ENCODE measurements around the gene MEGF11. TPM values are rescaled to one million over a fixed set of nuclear protein-coding genes. Genes with fewer than 3 reads are reported as not detected.

The MEGF11 gene
- total RNA-seq, 1 experiment from 2014 or later = 2.3 TPM

DNA sequence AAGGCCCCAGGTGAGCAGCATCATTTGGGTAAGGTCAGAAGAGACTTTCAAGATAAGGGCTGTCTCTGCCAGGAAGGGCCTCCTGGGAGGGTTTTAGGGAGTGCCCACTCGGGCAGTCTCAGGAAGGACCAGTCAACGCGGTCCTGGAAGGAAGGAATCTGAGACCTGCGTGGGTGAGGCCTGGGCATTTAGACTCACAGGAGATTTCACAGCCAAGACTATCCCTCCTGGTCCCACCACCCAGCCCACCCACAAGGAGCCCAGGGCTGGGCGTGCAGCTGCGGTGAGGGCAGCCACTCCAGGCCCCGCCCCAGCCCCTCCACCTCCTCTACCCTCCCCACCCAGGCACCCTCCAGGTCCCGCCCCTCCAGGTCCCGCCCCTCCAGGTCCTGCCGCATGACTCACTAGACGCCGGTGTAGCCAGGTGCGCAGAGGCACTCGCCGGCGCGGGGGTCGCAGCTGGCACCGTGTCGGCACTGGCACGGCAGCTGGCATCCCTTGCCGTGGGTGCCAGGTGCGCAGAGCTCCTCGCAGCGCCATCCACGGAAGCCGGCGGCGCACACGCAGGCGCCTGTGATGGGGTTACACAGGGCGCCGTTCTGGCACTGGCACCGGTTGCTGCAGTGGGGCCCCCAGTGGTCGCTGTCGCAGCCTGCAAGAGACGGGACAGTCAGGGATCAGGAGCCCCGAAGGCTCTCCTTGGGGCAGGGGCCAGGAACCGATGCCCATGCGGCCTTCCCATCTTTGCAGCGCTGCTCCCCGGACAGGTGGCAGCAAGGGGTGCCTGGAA, 271.5 kb downstream of the MEGF11 start:
- H3K27me3 ChIP-seq (ENCODE audit: insufficient read depth, low read length) = peaks cover 14% of the 10 kb centered on the region; the same call in 1 of the 2 replicates
- no peaks in the 10 kb centered on the region for H3K9me2 ChIP-seq (ENCODE audit: insufficient read depth)
- peak; percentile 92 for ATAC-seq
- CTCF ChIA-PET = interaction anchor here (0.6 to 1.4 kb wide), 3 partner anchors 27 to 170 kb away, joined by 3 to 5 read pairs (median 4); no protein-coding TSS in a partner anchor
- H3K4me3 ChIP-seq (replicated peaks in 1 of 2; ENCODE audit: low read depth in 1 of 2, low read length in 2 of 2) = peak overlapping the region; percentile 35 to 52
- H3K27ac ChIP-seq (ENCODE audit: low read depth, low read length) = no peak overlapping the region
- BruUV-seq (replicated peaks) = no TSS peak
- DNase-seq (ENCODE audit: low read depth, low spot score) = peak; percentile 15
- H2AFZ ChIP-seq (ENCODE audit: low read depth, low read length, poor library complexity, severe bottlenecking) = peak overlapping the region; percentile 29
- no peak overlapping the region for H3K9ac ChIP-seq (ENCODE audit: low read length)
- H3K36me3 ChIP-seq (ENCODE audit: control insufficient read depth in 1 of 2, insufficient read depth in 2 of 2, low read length in 2 of 2) = no peaks in the 10 kb centered on the region
- RAD21 ChIA-PET (ENCODE audit: low non-redundant PET in 1 of 2, low total read pairs in 2 of 2, uncharacterized antibody in 2 of 2, unreplicated experiment in 2 of 2) = interaction anchor here in 1 of 2 experiments (0.6 kb wide), 1 partner anchor 104 kb away, joined by 3 read pairs; no protein-coding TSS in a partner anchor
- intact Hi-C loops (cut with micrococcal nuclease) = loop anchor here (5.0 kb wide), 1 partner anchor 305 kb away; no protein-coding TSS in a partner anchor
- H3K4me2 ChIP-seq (ENCODE audit: low read length) = peak overlapping the region; percentile 82
- H4K20me1 ChIP-seq (ENCODE audit: insufficient read depth) = no peaks in the 10 kb centered on the region
- no peaks in the 10 kb centered on the region for H3K9me3 ChIP-seq (ENCODE audit: control insufficient read depth in 1 of 2, insufficient read depth in 1 of 2, low read depth in 1 of 2, low read length in 2 of 2)
- peaks cover 6 to 21% of the 10 kb centered on the region in 2 experiments for H3K4me1 ChIP-seq (ENCODE audit: control insufficient read depth in 1 of 2, insufficient read depth in 2 of 2, low read length in 2 of 2)
- POLR2A ChIA-PET = no interaction called here
- H3K79me2 ChIP-seq (ENCODE audit: insufficient read depth, low read length) = no peaks in the 10 kb centered on the region
- TF ChIP-seq, protein P1, sequence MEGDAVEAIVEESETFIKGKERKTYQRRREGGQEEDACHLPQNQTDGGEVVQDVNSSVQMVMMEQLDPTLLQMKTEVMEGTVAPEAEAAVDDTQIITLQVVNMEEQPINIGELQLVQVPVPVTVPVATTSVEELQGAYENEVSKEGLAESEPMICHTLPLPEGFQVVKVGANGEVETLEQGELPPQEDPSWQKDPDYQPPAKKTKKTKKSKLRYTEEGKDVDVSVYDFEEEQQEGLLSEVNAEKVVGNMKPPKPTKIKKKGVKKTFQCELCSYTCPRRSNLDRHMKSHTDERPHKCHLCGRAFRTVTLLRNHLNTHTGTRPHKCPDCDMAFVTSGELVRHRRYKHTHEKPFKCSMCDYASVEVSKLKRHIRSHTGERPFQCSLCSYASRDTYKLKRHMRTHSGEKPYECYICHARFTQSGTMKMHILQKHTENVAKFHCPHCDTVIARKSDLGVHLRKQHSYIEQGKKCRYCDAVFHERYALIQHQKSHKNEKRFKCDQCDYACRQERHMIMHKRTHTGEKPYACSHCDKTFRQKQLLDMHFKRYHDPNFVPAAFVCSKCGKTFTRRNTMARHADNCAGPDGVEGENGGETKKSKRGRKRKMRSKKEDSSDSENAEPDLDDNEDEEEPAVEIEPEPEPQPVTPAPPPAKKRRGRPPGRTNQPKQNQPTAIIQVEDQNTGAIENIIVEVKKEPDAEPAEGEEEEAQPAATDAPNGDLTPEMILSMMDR (IDR thresholded peaks at IDR 0.05 in 2 of 3, conservative IDR thresholded peaks at IDR 0.05 in 1 of 3; ENCODE audit: borderline replicate concordance in 1 of 3, insufficient read depth in 1 of 3, low read depth in 2 of 3, low read length in 2 of 3) = peak in 2 of 3 experiments; percentile 52 to 56; a peak in 4 of 6 replicates
- TF ChIP-seq ZFX (IDR thresholded peaks at IDR 0.05) (no peak), RAD21 (IDR thresholded peaks at IDR 0.05; ENCODE audit: low read depth) (0 out of 2 replicates have a peak, but pooled peaks have one; percentile 16), ZNF274 (IDR thresholded peaks at IDR 0.05; ENCODE audit: low read depth, low read length) (no peak), CBX3 (IDR thresholded peaks at IDR 0.05; ENCODE audit: low read depth) (no peak), EGR1 (IDR thresholded peaks at IDR 0.05; ENCODE audit: low read depth) (no peak), SP1 (IDR thresholded peaks at IDR 0.05; ENCODE audit: low read depth) (no peak), JUND (IDR thresholded peaks at IDR 0.05) (no peak), ELF1 (IDR thresholded peaks at IDR 0.05; ENCODE audit: borderline replicate concordance, low read depth) (no peak), EZH2 (IDR thresholded peaks at IDR 0.05) (no peak), EZH2phosphoT487 (IDR thresholded peaks at IDR 0.05; ENCODE audit: borderline replicate concordance) (no peak), YY1 (IDR thresholded peaks at IDR 0.05; ENCODE audit: extremely low read depth, insufficient replicate concordance, low read depth, low read length) (no peak), FOSL1 (IDR thresholded peaks at IDR 0.05; ENCODE audit: low read depth) (0 out of 2 replicates have a peak, but pooled peaks have one; percentile 31), ATF3 (IDR thresholded peaks at IDR 0.05) (no peak), POLR2AphosphoS5 (IDR thresholded peaks at IDR 0.05; ENCODE audit: low read depth, low read length) (peak; percentile 36; the same call in 1 of the 2 replicates), SRF (IDR thresholded peaks at IDR 0.05; ENCODE audit: low read depth) (no peak), CEBPB (IDR thresholded peaks at IDR 0.05; ENCODE audit: low read depth) (no peak), POLR2A (IDR thresholded peaks at IDR 0.05; ENCODE audit: borderline replicate concordance, extremely low read depth, insufficient read depth, insufficient read length) (no peak), TCF7L2 (IDR thresholded peaks at IDR 0.05; ENCODE audit: borderline replicate concordance, extremely low read depth, insufficient read depth, insufficient read length) (no peak), SIN3A (IDR thresholded peaks at IDR 0.05; ENCODE audit: low read depth) (no peak)
- TF ChIP-seq, protein P2, sequence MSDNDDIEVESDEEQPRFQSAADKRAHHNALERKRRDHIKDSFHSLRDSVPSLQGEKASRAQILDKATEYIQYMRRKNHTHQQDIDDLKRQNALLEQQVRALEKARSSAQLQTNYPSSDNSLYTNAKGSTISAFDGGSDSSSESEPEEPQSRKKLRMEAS (IDR thresholded peaks at IDR 0.05) = no peak
- TF ChIP-seq, protein P3, sequence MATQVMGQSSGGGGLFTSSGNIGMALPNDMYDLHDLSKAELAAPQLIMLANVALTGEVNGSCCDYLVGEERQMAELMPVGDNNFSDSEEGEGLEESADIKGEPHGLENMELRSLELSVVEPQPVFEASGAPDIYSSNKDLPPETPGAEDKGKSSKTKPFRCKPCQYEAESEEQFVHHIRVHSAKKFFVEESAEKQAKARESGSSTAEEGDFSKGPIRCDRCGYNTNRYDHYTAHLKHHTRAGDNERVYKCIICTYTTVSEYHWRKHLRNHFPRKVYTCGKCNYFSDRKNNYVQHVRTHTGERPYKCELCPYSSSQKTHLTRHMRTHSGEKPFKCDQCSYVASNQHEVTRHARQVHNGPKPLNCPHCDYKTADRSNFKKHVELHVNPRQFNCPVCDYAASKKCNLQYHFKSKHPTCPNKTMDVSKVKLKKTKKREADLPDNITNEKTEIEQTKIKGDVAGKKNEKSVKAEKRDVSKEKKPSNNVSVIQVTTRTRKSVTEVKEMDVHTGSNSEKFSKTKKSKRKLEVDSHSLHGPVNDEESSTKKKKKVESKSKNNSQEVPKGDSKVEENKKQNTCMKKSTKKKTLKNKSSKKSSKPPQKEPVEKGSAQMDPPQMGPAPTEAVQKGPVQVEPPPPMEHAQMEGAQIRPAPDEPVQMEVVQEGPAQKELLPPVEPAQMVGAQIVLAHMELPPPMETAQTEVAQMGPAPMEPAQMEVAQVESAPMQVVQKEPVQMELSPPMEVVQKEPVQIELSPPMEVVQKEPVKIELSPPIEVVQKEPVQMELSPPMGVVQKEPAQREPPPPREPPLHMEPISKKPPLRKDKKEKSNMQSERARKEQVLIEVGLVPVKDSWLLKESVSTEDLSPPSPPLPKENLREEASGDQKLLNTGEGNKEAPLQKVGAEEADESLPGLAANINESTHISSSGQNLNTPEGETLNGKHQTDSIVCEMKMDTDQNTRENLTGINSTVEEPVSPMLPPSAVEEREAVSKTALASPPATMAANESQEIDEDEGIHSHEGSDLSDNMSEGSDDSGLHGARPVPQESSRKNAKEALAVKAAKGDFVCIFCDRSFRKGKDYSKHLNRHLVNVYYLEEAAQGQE (IDR thresholded peaks at IDR 0.05; ENCODE audit: low read depth) = no peak
